AG04449 (cell line): ENCODE data around the gene ANAPC1.
A peak's percentile ranks its signal among the peaks of the same experiment; 100 is the strongest.
"Not testable (repeated sequence)": the region's sequence is repeated elsewhere in the genome, so short reads cannot be mapped to it uniquely, and the experiment has no call there.

ENCODE experiments used
- CTCF ChIA-PET: fragments of 350-600 bp; formaldehyde crosslinking; extraction: SDS; loops from one replicate; lab custom pipeline; 2021; ENCODE audit warnings: antibody characterized with exemption; lab: Yijun Ruan, JAX
- POLR2A ChIA-PET: fragments of 400-600, 350-600 bp; formaldehyde crosslinking; extraction: SDS; loops from one replicate; lab custom pipeline; 2020; ENCODE audit warnings: antibody characterized with exemption, inconsistent platforms; lab: Yijun Ruan, JAX
- DNase-seq: peaks from one replicate; pipeline ENCODE4 v3.0.0-alpha.2; 2010; ENCODE audit warnings: low read depth, low spot score
- H3K4me3 ChIP-seq: 2 replicates; pipeline ENCODE4 v1.5.1; 2011; ENCODE audit warnings: low read depth, mild to moderate bottlenecking, control low read depth, low read length
- TF ChIP-seq, protein P1 (sequence below): IDR thresholded peaks from one replicate; pipeline ENCODE4 v1.5.1; 2011; ENCODE audit warnings: mild to moderate bottlenecking, moderate library complexity, low read length, control low read depth, inconsistent platforms; ENCODE audit not compliant: insufficient read depth; ENCODE audit errors: missing control alignments

ANAPC1 gene

DNA sequence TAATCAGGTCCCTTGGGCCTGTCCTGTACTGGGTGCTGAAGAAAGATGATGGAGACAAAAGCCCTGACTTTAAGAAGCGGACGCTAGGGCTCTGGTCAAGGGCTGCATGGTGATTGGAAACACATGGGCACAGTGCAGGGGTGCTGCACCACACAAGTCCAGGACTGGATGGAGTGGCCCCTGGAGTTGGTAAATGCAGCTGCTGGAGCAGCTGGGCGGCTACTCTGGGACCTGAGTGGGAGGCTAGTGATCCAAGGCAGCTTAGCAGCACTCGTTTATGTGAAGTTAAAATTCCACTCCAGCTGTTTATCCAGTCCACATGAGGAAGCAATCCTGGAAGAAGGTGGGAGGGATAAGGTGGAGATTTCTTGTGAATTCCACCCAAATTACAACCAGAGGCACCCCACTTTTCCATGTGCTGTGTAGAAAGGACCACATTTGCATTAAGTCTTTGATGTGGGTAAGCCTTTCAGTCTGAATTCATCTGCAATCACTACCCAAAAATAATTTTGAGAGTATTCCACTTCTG, 39.3 kb upstream of the ANAPC1 start:
- TF ChIP-seq, protein P1, sequence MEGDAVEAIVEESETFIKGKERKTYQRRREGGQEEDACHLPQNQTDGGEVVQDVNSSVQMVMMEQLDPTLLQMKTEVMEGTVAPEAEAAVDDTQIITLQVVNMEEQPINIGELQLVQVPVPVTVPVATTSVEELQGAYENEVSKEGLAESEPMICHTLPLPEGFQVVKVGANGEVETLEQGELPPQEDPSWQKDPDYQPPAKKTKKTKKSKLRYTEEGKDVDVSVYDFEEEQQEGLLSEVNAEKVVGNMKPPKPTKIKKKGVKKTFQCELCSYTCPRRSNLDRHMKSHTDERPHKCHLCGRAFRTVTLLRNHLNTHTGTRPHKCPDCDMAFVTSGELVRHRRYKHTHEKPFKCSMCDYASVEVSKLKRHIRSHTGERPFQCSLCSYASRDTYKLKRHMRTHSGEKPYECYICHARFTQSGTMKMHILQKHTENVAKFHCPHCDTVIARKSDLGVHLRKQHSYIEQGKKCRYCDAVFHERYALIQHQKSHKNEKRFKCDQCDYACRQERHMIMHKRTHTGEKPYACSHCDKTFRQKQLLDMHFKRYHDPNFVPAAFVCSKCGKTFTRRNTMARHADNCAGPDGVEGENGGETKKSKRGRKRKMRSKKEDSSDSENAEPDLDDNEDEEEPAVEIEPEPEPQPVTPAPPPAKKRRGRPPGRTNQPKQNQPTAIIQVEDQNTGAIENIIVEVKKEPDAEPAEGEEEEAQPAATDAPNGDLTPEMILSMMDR: no peak
- POLR2A ChIA-PET: no interaction called here
- DNase-seq: no peak
- CTCF ChIA-PET: no interaction called here
- no peak overlapping the region for H3K4me3 ChIP-seq

- ChIA-PET POLR2A (no interaction called here), CTCF (interaction anchor here (1.0 kb wide), 1 partner anchor 47 kb away, joined by 3 read pairs; no protein-coding TSS in a partner anchor)
- H3K4me3 ChIP-seq: no peak overlapping the region
- TF ChIP-seq, protein P1: no peak
- no peak for DNase-seq
Observed at GRCh38 chr2:111919794-111920608, 36.0 kb upstream of the ANAPC1 start.

- TF ChIP-seq, protein P1: peak; percentile 6
- POLR2A ChIA-PET: no interaction called here
- CTCF ChIA-PET: interaction anchor here (1.0 kb wide), 1 partner anchor 47 kb away, joined by 3 read pairs; no protein-coding TSS in a partner anchor
- DNase-seq: no peak
- H3K4me3 ChIP-seq: no peak overlapping the region
Observed at GRCh38 chr2:111919365-111919764, 35.4 kb upstream of the ANAPC1 start.

- CTCF ChIA-PET: interaction anchor here (1.0 kb wide), 1 partner anchor 31 kb away, joined by 3 read pairs; no protein-coding TSS in a partner anchor
Observed at GRCh38 chr2:111918383-111918806, 34.4 kb upstream of the ANAPC1 start.

GRCh38 chr2:111917106-111917505, 33.1 kb upstream of the ANAPC1 start:
- TF ChIP-seq, protein P1: no peak
- no peak overlapping the region for H3K4me3 ChIP-seq
- no peak for DNase-seq
- ChIA-PET POLR2A (no interaction called here), CTCF (no interaction called here)

More at GRCh38 chr2:111918383-111918806, 34.4 kb upstream of the ANAPC1 start:
- TF ChIP-seq, protein P1: no peak
- POLR2A ChIA-PET: no interaction called here
- no peak overlapping the region for H3K4me3 ChIP-seq
- DNase-seq: peak; percentile 68

GRCh38 chr2:111912547-111912946, 28.6 kb upstream of the ANAPC1 start:
- TF ChIP-seq, protein P1: no peak
- ChIA-PET POLR2A (no interaction called here), CTCF (no interaction called here)
- H3K4me3 ChIP-seq: no peak overlapping the region
- no peak for DNase-seq

- POLR2A ChIA-PET, DNase-seq, H3K4me3 ChIP-seq, CTCF ChIA-PET: not testable (repeated sequence)
Observed at GRCh38 chr2:111911295-111911977, 27.4 kb upstream of the ANAPC1 start.
